Transverse colon (tissue), 4 donors: Measurements from ENCODE around the gene TLR9. TPM values are rescaled to one million over a fixed set of nuclear protein-coding genes. Genes with fewer than 3 reads are reported as not detected.
A peak's percentile ranks its signal among the peaks of the same experiment; 100 is the strongest.

Experiments used
- DNase-seq: peaks from one replicate; pipeline ENCODE4 v3.0.0-alpha.2; 2019
- H3K27ac ChIP-seq, 4 donors: fragments of 200-600 bp; sonication (generic); 2 replicates each; pipeline ENCODE4 v1.5.1; 2016 to 2018; ENCODE audit warnings: inconsistent platforms in 4 of 4
- H3K27me3 ChIP-seq: fragments of 200-600 bp; sonication (generic); 2 replicates; pipeline ENCODE4 v1.5.1; 2017; ENCODE audit warnings: inconsistent platforms
- H3K36me3 ChIP-seq, 4 donors: fragments of 200-600 bp; sonication (generic); 2 replicates each; pipeline ENCODE4 v1.5.1; 2017 to 2019; ENCODE audit warnings: inconsistent platforms in 4 of 4
- H3K4me1 ChIP-seq, 4 donors: fragments of 200-600 bp; sonication (generic); 2 replicates each; pipeline ENCODE4 v1.5.1; 2017 to 2020; ENCODE audit warnings: inconsistent platforms in 4 of 4
- H3K4me3 ChIP-seq, 4 donors: fragments of 200-600 bp; sonication (generic); 1 replicate in 1 of 4; 2 replicates in 3 of 4; pipeline versions ENCODE4 v1.5.1 to v1.6.1; 2017 to 2019; ENCODE audit warnings: inconsistent platforms in 4 of 4
- H3K9me3 ChIP-seq, 2 donors: fragments of 200-600 bp; sonication (generic); 2 replicates each; pipeline ENCODE4 v1.5.1; 2017 to 2019; ENCODE audit warnings: inconsistent platforms in 2 of 2
- CTCF ChIP-seq, 5 experiments: fragments of 200-600 bp in 3 of 5; fragments of 450-650 bp in 2 of 5; sonication (generic) in 3 of 5; IDR thresholded peaks; 1 replicate in 2 of 5; 2 replicates in 3 of 5; pipeline ENCODE4 v1.5.1; 2016 to 2017; ENCODE audit warnings: antibody characterized with exemption in 5 of 5, inconsistent platforms in 3 of 5, mild to moderate bottlenecking in 2 of 5, moderate library complexity in 1 of 5
- EP300 ChIP-seq: sonication (generic); formaldehyde crosslinking; IDR thresholded peaks from one replicate; pipeline ENCODE4 v1.6.1; 2017; ENCODE audit warnings: antibody characterized with exemption, low read depth
- POLR2A ChIP-seq: fragments of 450-650 bp; IDR thresholded peaks from one replicate; pipeline ENCODE4 v1.6.1; 2016; ENCODE audit warnings: antibody characterized with exemption, mild to moderate bottlenecking, moderate library complexity
- POLR2AphosphoS5 ChIP-seq, 3 donors: sonication (generic); formaldehyde crosslinking; IDR thresholded peaks; one replicate each; pipeline ENCODE4 v1.6.1; 2016; ENCODE audit warnings: antibody characterized with exemption in 3 of 3
- WGBS, 2 donors: methylation state at CpG; one replicate each; pipeline ENCODE4 v1.1.5; 2018; ENCODE audit warnings: low coverage in 1 of 2; 5-methylcytosine and 5-hydroxymethylcytosine counted together
- in situ Hi-C, 4 donors: fragments of 200-750 bp; cut with MboI; loops; one replicate each; pipeline versions ENCODE4 v1.15.0 to v1.15.1; 2017; ENCODE audit warnings: low sequenced_read_pairs in 3 of 4, low pct_ligation_motif_present in 1 of 4, low pct_unique_long_range_greater_than_20kb in 1 of 4
- intact Hi-C: fragments of 100-400 bp; cut with DNase I; formaldehyde crosslinking; loops from one replicate; pipeline ENCODE4 v1.15.1; 2023; ENCODE audit warnings: low total_unique reads
- total RNA-seq, 4 donors: library from RNA; depleted of rRNA; stranded (reverse); fragments of >200 nt; gene quantifications; one replicate each; pipeline ENCODE4 v1.1.0, GENCODE V29; 2016

Gene TLR9
- total RNA-seq, 4 donors from 2014 or later = 0.16 TPM; not detected in 3

GRCh38 chr3:52218937-52219650 lies 6.4 kb downstream of the TLR9 start:
- in situ Hi-C loops = loop anchor here in 1 of 4 donors (5.0 kb wide), 1 partner anchor 123 kb away; no protein-coding TSS in a partner anchor
- WGBS, 2 donors = 73% methylated on average over 6 of the region's 6 CpGs; no CpG with 5 or more reads in 1 of the 2 donors

GRCh38 chr3:52218454-52218853 lies 7.0 kb downstream of the TLR9 start:
- H3K9me3 ChIP-seq = no peaks in the 10 kb centered on the region
- H3K27me3 ChIP-seq = no peaks in the 10 kb centered on the region
- in situ Hi-C loops (loop anchor here in 1 of 4 donors (5.0 kb wide), 1 partner anchor 124 kb away; no protein-coding TSS in a partner anchor), intact Hi-C loops (loop anchor here (2.0 kb wide), 1 partner anchor 118 kb away; no protein-coding TSS in a partner anchor)
- peak overlapping the region; percentile 81 to 88 (median 87) for H3K27ac ChIP-seq
- WGBS, 2 donors = 75% methylated on average over 8 of the region's 12 CpGs; no CpG with 5 or more reads in 1 of the 2 donors
- H3K4me3 ChIP-seq = no peak overlapping the region
- DNase-seq = peak; percentile 40
- TF ChIP-seq EP300 (no peak), POLR2AphosphoS5 (IDR thresholded peaks at IDR 0.05) (no peak), CTCF (IDR thresholded peaks at IDR 0.05) (no peak), POLR2A (no peak)
- peaks cover 0 to 17% (median 7%) of the 10 kb centered on the region in 4 donors for H3K36me3 ChIP-seq
- peaks cover 23 to 41% (median 30%) of the 10 kb centered on the region in 4 donors for H3K4me1 ChIP-seq

More at GRCh38 chr3:52218937-52219650, 6.4 kb downstream of the TLR9 start:
- H3K9me3 ChIP-seq = no peaks in the 10 kb centered on the region
- DNase-seq = no peak
- intact Hi-C loops = loop anchor here (2.0 kb wide), 1 partner anchor 118 kb away; no protein-coding TSS in a partner anchor
- no peaks in the 10 kb centered on the region for H3K27me3 ChIP-seq
- no peak overlapping the region for H3K4me3 ChIP-seq
- peak overlapping the region in 3 of 4 donors; percentile 8 to 87 (median 87) for H3K27ac ChIP-seq
- H3K36me3 ChIP-seq = peaks cover 0 to 11% (median 4%) of the 10 kb centered on the region in 4 donors
- H3K4me1 ChIP-seq = peaks cover 23 to 41% (median 30%) of the 10 kb centered on the region in 4 donors
- no peak for TF ChIP-seq CTCF (IDR thresholded peaks at IDR 0.05)
- TF ChIP-seq POLR2AphosphoS5 (IDR thresholded peaks at IDR 0.05) = no peak
- no peak for TF ChIP-seq EP300
- no peak for TF ChIP-seq POLR2A

- Histone ChIP-seq H3K27ac (peak overlapping the region; percentile 81 to 88 (median 87)), H3K4me1 (peaks cover 23 to 41% (median 30%) of the 10 kb centered on the region in 4 donors), H3K9me3 (no peaks in the 10 kb centered on the region), H3K4me3 (no peak overlapping the region), H3K27me3 (no peaks in the 10 kb centered on the region), H3K36me3 (peaks cover 0 to 22% (median 9%) of the 10 kb centered on the region in 4 donors)
- WGBS, 2 donors = 77 to 100% methylated on average over 1 to 3 of the region's 3 CpGs
- no peak for TF ChIP-seq EP300
- TF ChIP-seq CTCF (IDR thresholded peaks at IDR 0.05) = no peak
- TF ChIP-seq POLR2A = no peak
- TF ChIP-seq POLR2AphosphoS5 (IDR thresholded peaks at IDR 0.05) = no peak
- in situ Hi-C loops = loop anchor here in 1 of 4 donors (5.0 kb wide), 1 partner anchor 124 kb away; no protein-coding TSS in a partner anchor
- DNase-seq = no peak
- intact Hi-C loops = loop anchor here (2.0 kb wide), 1 partner anchor 119 kb away; no protein-coding TSS in a partner anchor
Observed at GRCh38 chr3:52218026-52218425, 7.4 kb downstream of the TLR9 start.

GRCh38 chr3:52217409-52217805 lies 8.0 kb downstream of the TLR9 start:
- 53% methylated on average over 10 of the region's 10 CpGs; no CpG with 5 or more reads in 1 of the 2 donors for WGBS, 2 donors
- H3K4me1 ChIP-seq = peaks cover 23 to 41% (median 30%) of the 10 kb centered on the region in 4 donors
- TF ChIP-seq EP300 (no peak), POLR2AphosphoS5 (IDR thresholded peaks at IDR 0.05) (no peak), POLR2A (peak; percentile 7), CTCF (IDR thresholded peaks at IDR 0.05) (no peak)
- DNase-seq = no peak
- intact Hi-C loops (no loop called here), in situ Hi-C loops (loop anchor here in 1 of 4 donors (5.0 kb wide), 1 partner anchor 125 kb away; no protein-coding TSS in a partner anchor)
- H3K27me3 ChIP-seq = no peaks in the 10 kb centered on the region
- H3K9me3 ChIP-seq = no peaks in the 10 kb centered on the region
- H3K27ac ChIP-seq = peak overlapping the region; percentile 81 to 88 (median 87)
- H3K36me3 ChIP-seq = peaks cover 0 to 28% (median 13%) of the 10 kb centered on the region in 4 donors
- H3K4me3 ChIP-seq = no peak overlapping the region
